ENCODE measurements around the gene ISLR2.

Gene ISLR2

DNA sequence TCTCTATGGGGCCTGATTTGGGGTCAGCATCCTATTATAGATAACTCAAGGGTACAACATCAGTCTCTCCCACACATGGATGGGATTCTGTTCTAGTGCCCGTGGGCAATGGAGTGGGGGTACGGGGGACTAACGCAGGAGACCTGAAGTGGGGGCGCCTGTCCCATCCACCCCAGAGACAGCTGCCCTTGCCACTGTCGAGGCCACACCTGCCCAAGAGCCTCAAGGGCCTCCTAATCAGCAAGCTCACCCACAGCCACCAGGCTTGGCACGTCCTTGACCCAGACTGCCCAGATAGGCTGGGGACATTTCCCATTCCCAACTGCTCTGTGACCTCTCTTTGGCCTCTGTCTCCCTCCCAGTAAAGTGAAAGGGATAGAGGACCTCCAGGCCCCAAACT, 8.5 kb upstream of the ISLR2 start:
- H3K9me3 ChIP-seq (ENCODE audit: control insufficient read depth, low read length): no peaks in the 10 kb centered on the region
- no peaks in the 10 kb centered on the region for H3K79me2 ChIP-seq
- H3K27me3 ChIP-seq (ENCODE audit: control insufficient read depth, insufficient read depth, low read length): no peaks in the 10 kb centered on the region
- H3K9ac ChIP-seq: no peak overlapping the region
- H3K4me1 ChIP-seq: no peaks in the 10 kb centered on the region
- no peak for TF ChIP-seq CTCF (IDR thresholded peaks at IDR 0.05)
- H3K36me3 ChIP-seq (ENCODE audit: control insufficient read depth, insufficient read depth, low read length): no peaks in the 10 kb centered on the region
- H2AFZ ChIP-seq: no peak overlapping the region
- no peak overlapping the region for H3K4me3 ChIP-seq (ENCODE audit: low read depth, low read length)
- H3K27ac ChIP-seq: no peak overlapping the region
- no peak overlapping the region for H3K4me2 ChIP-seq (ENCODE audit: low read length)

- H3K36me3 ChIP-seq (ENCODE audit: control insufficient read depth, insufficient read depth, low read length): no peaks in the 10 kb centered on the region
- H3K27me3 ChIP-seq (ENCODE audit: control insufficient read depth, insufficient read depth, low read length): no peaks in the 10 kb centered on the region
- H3K4me2 ChIP-seq (ENCODE audit: low read length): no peak overlapping the region
- no peak overlapping the region for H3K9ac ChIP-seq
- H3K4me3 ChIP-seq (ENCODE audit: low read depth, low read length): no peak overlapping the region
- H3K79me2 ChIP-seq: no peaks in the 10 kb centered on the region
- H3K9me3 ChIP-seq (ENCODE audit: control insufficient read depth, low read length): no peaks in the 10 kb centered on the region
- H3K4me1 ChIP-seq: no peaks in the 10 kb centered on the region
- no peak overlapping the region for H3K27ac ChIP-seq
- TF ChIP-seq CTCF (IDR thresholded peaks at IDR 0.05): no peak
- H2AFZ ChIP-seq: no peak overlapping the region
Observed at GRCh38 chr15:74122403-74123130, 7.8 kb upstream of the ISLR2 start.

DNA sequence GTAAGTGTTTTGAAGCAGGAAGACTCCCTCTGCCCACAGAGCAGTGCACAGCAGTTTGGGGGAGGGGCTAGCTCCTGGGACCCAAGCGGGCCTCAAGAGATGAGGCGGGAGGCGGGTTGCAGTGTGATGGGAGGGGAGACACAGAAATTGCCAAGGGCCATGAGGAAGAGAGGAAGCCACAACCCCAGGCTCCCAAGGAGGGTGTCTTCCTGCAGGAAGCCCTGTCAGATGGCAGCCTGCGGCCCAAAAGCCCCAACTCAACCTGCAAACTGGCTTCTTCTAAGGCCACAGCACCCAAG, 7.3 kb upstream of the ISLR2 start:
- no peak overlapping the region for H3K4me2 ChIP-seq (ENCODE audit: low read length)
- no peak overlapping the region for H3K4me3 ChIP-seq (ENCODE audit: low read depth, low read length)
- H2AFZ ChIP-seq: no peak overlapping the region
- H3K27ac ChIP-seq: no peak overlapping the region
- H3K4me1 ChIP-seq: no peaks in the 10 kb centered on the region
- no peaks in the 10 kb centered on the region for H3K27me3 ChIP-seq (ENCODE audit: control insufficient read depth, insufficient read depth, low read length)
- no peak overlapping the region for H3K9ac ChIP-seq
- TF ChIP-seq CTCF (IDR thresholded peaks at IDR 0.05): no peak
- H3K9me3 ChIP-seq (ENCODE audit: control insufficient read depth, low read length): no peaks in the 10 kb centered on the region
- no peaks in the 10 kb centered on the region for H3K79me2 ChIP-seq
- no peaks in the 10 kb centered on the region for H3K36me3 ChIP-seq (ENCODE audit: control insufficient read depth, insufficient read depth, low read length)

DNA sequence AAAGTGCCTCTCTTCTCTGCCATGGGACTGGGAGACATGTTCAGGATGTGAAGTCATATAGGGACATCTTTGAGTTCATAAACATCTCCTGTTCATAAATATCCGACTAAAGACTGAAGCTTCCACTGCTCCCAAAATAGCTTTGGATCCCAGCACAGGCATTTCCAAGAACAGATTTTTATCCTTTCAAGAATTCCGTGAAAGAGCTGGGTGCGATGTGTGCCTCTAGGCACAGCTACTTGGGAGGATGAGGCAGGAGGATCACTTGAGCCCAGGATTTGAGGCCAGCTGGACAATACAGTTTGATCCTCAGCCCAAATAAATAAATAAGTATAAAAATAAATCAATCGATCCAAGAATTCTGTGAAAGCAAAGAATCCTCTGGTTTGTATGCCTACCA, 6.7 kb upstream of the ISLR2 start:
- H3K27ac ChIP-seq: no peak overlapping the region
- no peaks in the 10 kb centered on the region for H3K79me2 ChIP-seq
- peaks cover 3% of the 10 kb centered on the region for H3K27me3 ChIP-seq (ENCODE audit: control insufficient read depth, insufficient read depth, low read length)
- no peak overlapping the region for H2AFZ ChIP-seq
- no peaks in the 10 kb centered on the region for H3K36me3 ChIP-seq (ENCODE audit: control insufficient read depth, insufficient read depth, low read length)
- no peak for TF ChIP-seq CTCF (IDR thresholded peaks at IDR 0.05)
- no peaks in the 10 kb centered on the region for H3K9me3 ChIP-seq (ENCODE audit: control insufficient read depth, low read length)
- H3K4me2 ChIP-seq (ENCODE audit: low read length): no peak overlapping the region
- H3K4me3 ChIP-seq (ENCODE audit: low read depth, low read length): no peak overlapping the region
- no peaks in the 10 kb centered on the region for H3K4me1 ChIP-seq
- no peak overlapping the region for H3K9ac ChIP-seq

- peaks cover 3% of the 10 kb centered on the region for H3K27me3 ChIP-seq (ENCODE audit: control insufficient read depth, insufficient read depth, low read length)
- H3K9me3 ChIP-seq (ENCODE audit: control insufficient read depth, low read length): no peaks in the 10 kb centered on the region
- no peak overlapping the region for H3K9ac ChIP-seq
- H3K36me3 ChIP-seq (ENCODE audit: control insufficient read depth, insufficient read depth, low read length): no peaks in the 10 kb centered on the region
- no peaks in the 10 kb centered on the region for H3K4me1 ChIP-seq
- no peaks in the 10 kb centered on the region for H3K79me2 ChIP-seq
- H3K27ac ChIP-seq: no peak overlapping the region
- no peak for TF ChIP-seq CTCF (IDR thresholded peaks at IDR 0.05)
- no peak overlapping the region for H3K4me3 ChIP-seq (ENCODE audit: low read depth, low read length)
- no peak overlapping the region for H3K4me2 ChIP-seq (ENCODE audit: low read length)
- no peak overlapping the region for H2AFZ ChIP-seq
Observed at GRCh38 chr15:74124196-74124595, 6.2 kb upstream of the ISLR2 start.

All from parathyroid adenoma (tissue), 2 donors.